ENCODE data around the gene KIAA1671. TPM values are rescaled to one million over a fixed set of nuclear protein-coding genes. Genes with fewer than 3 reads are reported as not detected.

KIAA1671 gene
- total and polyA plus RNA-seq, 4 donors = 8.7 to 35.9 (median 19.1) TPM

GRCh38 chr22:25069426-25069757, 116.9 kb downstream of the KIAA1671 start (continued):
- no peak for TF ChIP-seq REST (IDR thresholded peaks at IDR 0.05)

GRCh38 chr22:25069758-25070481, 117.4 kb downstream of the KIAA1671 start:
- Histone ChIP-seq H3K36me3 (ENCODE audit: control insufficient read depth in 4 of 4, insufficient read depth in 3 of 4, low read depth in 1 of 4, low read length in 3 of 4) (no peaks in the 10 kb centered on the region), H3K4me1 (ENCODE audit: control insufficient read depth in 4 of 4, insufficient read depth in 4 of 4, low read length in 3 of 4) (no peaks in the 10 kb centered on the region), H3K27me3 (ENCODE audit: control insufficient read depth in 4 of 4, insufficient read depth in 4 of 4, low read length in 3 of 4) (no peaks in the 10 kb centered on the region), H3K9me3 (ENCODE audit: control insufficient read depth in 4 of 4, low read length in 3 of 4) (no peaks in the 10 kb centered on the region), H3K4me3 (ENCODE audit: low read depth in 1 of 3, low read length in 3 of 3) (no peak overlapping the region), H3K9ac (ENCODE audit: low read depth in 1 of 2, low read length in 2 of 2) (no peak overlapping the region), H3K27ac (ENCODE audit: low read depth in 1 of 2, low read length in 2 of 2) (peak overlapping the region in 1 of 2 donors; percentile 17)
- no peak for DNase-seq (ENCODE audit: low spot score)
- TF ChIP-seq SP1 (IDR thresholded peaks at IDR 0.05) (no peak), JUND (IDR thresholded peaks at IDR 0.05) (no peak)
- 69% methylated on average over 29 of the region's 29 CpGs for WGBS

GRCh38 chr22:25070956-25071355, 118.4 kb downstream of the KIAA1671 start:
- no peaks in the 10 kb centered on the region for H3K4me1 ChIP-seq (ENCODE audit: control insufficient read depth in 4 of 4, insufficient read depth in 4 of 4, low read length in 3 of 4)
- DNase-seq (ENCODE audit: low spot score) = no peak
- H3K9me3 ChIP-seq (ENCODE audit: control insufficient read depth in 4 of 4, low read length in 3 of 4) = no peaks in the 10 kb centered on the region
- no peak overlapping the region for H3K9ac ChIP-seq (ENCODE audit: low read depth in 1 of 2, low read length in 2 of 2)
- no peak overlapping the region for H3K27ac ChIP-seq (ENCODE audit: low read depth in 1 of 2, low read length in 2 of 2)
- H3K36me3 ChIP-seq (ENCODE audit: control insufficient read depth in 4 of 4, insufficient read depth in 3 of 4, low read depth in 1 of 4, low read length in 3 of 4) = no peaks in the 10 kb centered on the region
- no peaks in the 10 kb centered on the region for H3K27me3 ChIP-seq (ENCODE audit: control insufficient read depth in 4 of 4, insufficient read depth in 4 of 4, low read length in 3 of 4)
- no peak for TF ChIP-seq RAD21 (IDR thresholded peaks at IDR 0.05)
- TF ChIP-seq ZBTB33 (IDR thresholded peaks at IDR 0.05) = no peak
- TF ChIP-seq REST (IDR thresholded peaks at IDR 0.05) = peak; percentile 72
- TF ChIP-seq, protein P1, sequence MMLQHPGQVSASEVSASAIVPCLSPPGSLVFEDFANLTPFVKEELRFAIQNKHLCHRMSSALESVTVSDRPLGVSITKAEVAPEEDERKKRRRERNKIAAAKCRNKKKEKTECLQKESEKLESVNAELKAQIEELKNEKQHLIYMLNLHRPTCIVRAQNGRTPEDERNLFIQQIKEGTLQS (IDR thresholded peaks at IDR 0.05) = no peak
- no peak for TF ChIP-seq JUND (IDR thresholded peaks at IDR 0.05)
- TF ChIP-seq RXRA (IDR thresholded peaks at IDR 0.05) = no peak
- TF ChIP-seq FOXA1 (IDR thresholded peaks at IDR 0.05) = no peak
- TF ChIP-seq NR2F2 (IDR thresholded peaks at IDR 0.05) = no peak
- no peak for TF ChIP-seq EGR1 (IDR thresholded peaks at IDR 0.05; ENCODE audit: low read depth in 2 of 2)
- WGBS = 80% methylated on average over 3 of the region's 3 CpGs
- H3K4me3 ChIP-seq (ENCODE audit: low read depth in 1 of 3, low read length in 3 of 3) = no peak overlapping the region

Data from liver (tissue), 9 donors.